ENCODE data around the gene RAPGEF3. TPM values are rescaled to one million over a fixed set of nuclear protein-coding genes. Genes with fewer than 3 reads are reported as not detected.

RAPGEF3 gene
- polyA plus RNA-seq, 2 donors: 23.2 to 75.2 TPM

- Histone ChIP-seq H3K9me3 (ENCODE audit: control insufficient read depth in 2 of 2, insufficient read depth in 1 of 2, low read depth in 1 of 2, low read length in 1 of 2) (no peaks in the 10 kb centered on the region), H3K27me3 (ENCODE audit: control insufficient read depth in 1 of 2, insufficient read depth in 2 of 2, low read length in 2 of 2) (no peaks in the 10 kb centered on the region), H3K4me1 (ENCODE audit: control insufficient read depth in 2 of 2, insufficient read depth in 2 of 2, low read length in 1 of 2) (peaks cover 18 to 29% of the 10 kb centered on the region in 2 donors), H3K27ac (ENCODE audit: low read depth in 2 of 2, low read length in 1 of 2) (no peak overlapping the region), H3K4me3 (ENCODE audit: low read depth in 1 of 2, low read length in 2 of 2) (no peak overlapping the region), H3K36me3 (ENCODE audit: control insufficient read depth in 2 of 2, insufficient read depth in 2 of 2, low read length in 1 of 2) (no peaks in the 10 kb centered on the region)
- WGBS, 2 donors: 59 to 68% methylated on average over 12 of the region's 12 CpGs
Observed at GRCh38 chr12:47739979-47740378, 18.7 kb downstream of the RAPGEF3 start.

GRCh38 chr12:47739297-47739696, 19.4 kb downstream of the RAPGEF3 start:
- peaks cover 21 to 33% of the 10 kb centered on the region in 2 donors for H3K4me1 ChIP-seq (ENCODE audit: control insufficient read depth in 2 of 2, insufficient read depth in 2 of 2, low read length in 1 of 2)
- H3K27me3 ChIP-seq (ENCODE audit: control insufficient read depth in 1 of 2, insufficient read depth in 2 of 2, low read length in 2 of 2): no peaks in the 10 kb centered on the region
- H3K27ac ChIP-seq (ENCODE audit: low read depth in 2 of 2, low read length in 1 of 2): no peak overlapping the region

GRCh38 chr12:47737936-47738594, 20.6 kb downstream of the RAPGEF3 start:
- 86 to 88% methylated on average over 17 of the region's 17 CpGs for WGBS, 2 donors
- Histone ChIP-seq H3K9me3 (ENCODE audit: control insufficient read depth in 2 of 2, insufficient read depth in 1 of 2, low read depth in 1 of 2, low read length in 1 of 2) (no peaks in the 10 kb centered on the region), H3K4me3 (ENCODE audit: low read depth in 1 of 2, low read length in 2 of 2) (no peak overlapping the region), H3K4me1 (ENCODE audit: control insufficient read depth in 2 of 2, insufficient read depth in 2 of 2, low read length in 1 of 2) (peaks cover 21 to 30% of the 10 kb centered on the region in 2 donors), H3K36me3 (ENCODE audit: control insufficient read depth in 2 of 2, insufficient read depth in 2 of 2, low read length in 1 of 2) (no peaks in the 10 kb centered on the region), H3K27me3 (ENCODE audit: control insufficient read depth in 1 of 2, insufficient read depth in 2 of 2, low read length in 2 of 2) (no peaks in the 10 kb centered on the region), H3K27ac (ENCODE audit: low read depth in 2 of 2, low read length in 1 of 2) (peak overlapping the region; percentile 46 to 59)

More at GRCh38 chr12:47739297-47739696, 19.4 kb downstream of the RAPGEF3 start:
- Histone ChIP-seq H3K4me3 (ENCODE audit: low read depth in 1 of 2, low read length in 2 of 2) (no peak overlapping the region), H3K9me3 (ENCODE audit: control insufficient read depth in 2 of 2, insufficient read depth in 1 of 2, low read depth in 1 of 2, low read length in 1 of 2) (no peaks in the 10 kb centered on the region), H3K36me3 (ENCODE audit: control insufficient read depth in 2 of 2, insufficient read depth in 2 of 2, low read length in 1 of 2) (no peaks in the 10 kb centered on the region)
- 81 to 87% methylated on average over 3 of the region's 3 CpGs for whole genome bisulfite sequencing, 2 donors

- no peaks in the 10 kb centered on the region for H3K27me3 ChIP-seq (ENCODE audit: control insufficient read depth in 1 of 2, insufficient read depth in 2 of 2, low read length in 2 of 2)
- H3K36me3 ChIP-seq (ENCODE audit: control insufficient read depth in 2 of 2, insufficient read depth in 2 of 2, low read length in 1 of 2): no peaks in the 10 kb centered on the region
- H3K4me3 ChIP-seq (ENCODE audit: low read depth in 1 of 2, low read length in 2 of 2): no peak overlapping the region
- WGBS, 2 donors: 47% methylated on average over 19 of the region's 19 CpGs
- no peaks in the 10 kb centered on the region for H3K9me3 ChIP-seq (ENCODE audit: control insufficient read depth in 2 of 2, insufficient read depth in 1 of 2, low read depth in 1 of 2, low read length in 1 of 2)
- peak overlapping the region; percentile 77 to 84 for H3K27ac ChIP-seq (ENCODE audit: low read depth in 2 of 2, low read length in 1 of 2)
- H3K4me1 ChIP-seq (ENCODE audit: control insufficient read depth in 2 of 2, insufficient read depth in 2 of 2, low read length in 1 of 2): peaks cover 21 to 33% of the 10 kb centered on the region in 2 donors
Observed at GRCh38 chr12:47736877-47737676, 21.6 kb downstream of the RAPGEF3 start.

- Histone ChIP-seq H3K9me3 (ENCODE audit: control insufficient read depth in 2 of 2, insufficient read depth in 1 of 2, low read depth in 1 of 2, low read length in 1 of 2) (no peaks in the 10 kb centered on the region), H3K4me1 (ENCODE audit: control insufficient read depth in 2 of 2, insufficient read depth in 2 of 2, low read length in 1 of 2) (peaks cover 21 to 31% of the 10 kb centered on the region in 2 donors), H3K27me3 (ENCODE audit: control insufficient read depth in 1 of 2, insufficient read depth in 2 of 2, low read length in 2 of 2) (no peaks in the 10 kb centered on the region), H3K4me3 (ENCODE audit: low read depth in 1 of 2, low read length in 2 of 2) (no peak overlapping the region), H3K36me3 (ENCODE audit: control insufficient read depth in 2 of 2, insufficient read depth in 2 of 2, low read length in 1 of 2) (no peaks in the 10 kb centered on the region), H3K27ac (ENCODE audit: low read depth in 2 of 2, low read length in 1 of 2) (peak overlapping the region; percentile 77 to 84)
- 55 to 61% methylated on average over 4 of the region's 4 CpGs for WGBS, 2 donors
Observed at GRCh38 chr12:47736216-47736615, 22.5 kb downstream of the RAPGEF3 start.

- H3K36me3 ChIP-seq (ENCODE audit: control insufficient read depth in 2 of 2, insufficient read depth in 2 of 2, low read length in 1 of 2): no peaks in the 10 kb centered on the region
- peaks cover 21 to 28% of the 10 kb centered on the region in 2 donors for H3K4me1 ChIP-seq (ENCODE audit: control insufficient read depth in 2 of 2, insufficient read depth in 2 of 2, low read length in 1 of 2)
- no peaks in the 10 kb centered on the region for H3K27me3 ChIP-seq (ENCODE audit: control insufficient read depth in 1 of 2, insufficient read depth in 2 of 2, low read length in 2 of 2)
- H3K9me3 ChIP-seq (ENCODE audit: control insufficient read depth in 2 of 2, insufficient read depth in 1 of 2, low read depth in 1 of 2, low read length in 1 of 2): no peaks in the 10 kb centered on the region
- H3K4me3 ChIP-seq (ENCODE audit: low read depth in 1 of 2, low read length in 2 of 2): no peak overlapping the region
- peak overlapping the region; percentile 77 to 84 for H3K27ac ChIP-seq (ENCODE audit: low read depth in 2 of 2, low read length in 1 of 2)
- 63 to 74% methylated on average over 11 of the region's 11 CpGs for WGBS, 2 donors
Observed at GRCh38 chr12:47735649-47736048, 23.0 kb downstream of the RAPGEF3 start.

- Histone ChIP-seq H3K27me3 (ENCODE audit: control insufficient read depth in 1 of 2, insufficient read depth in 2 of 2, low read length in 2 of 2) (no peaks in the 10 kb centered on the region), H3K9me3 (ENCODE audit: control insufficient read depth in 2 of 2, insufficient read depth in 1 of 2, low read depth in 1 of 2, low read length in 1 of 2) (no peaks in the 10 kb centered on the region), H3K27ac (ENCODE audit: low read depth in 2 of 2, low read length in 1 of 2) (peak overlapping the region; percentile 9 to 74), H3K36me3 (ENCODE audit: control insufficient read depth in 2 of 2, insufficient read depth in 2 of 2, low read length in 1 of 2) (no peaks in the 10 kb centered on the region), H3K4me1 (ENCODE audit: control insufficient read depth in 2 of 2, insufficient read depth in 2 of 2, low read length in 1 of 2) (peaks cover 17 to 28% of the 10 kb centered on the region in 2 donors), H3K4me3 (ENCODE audit: low read depth in 1 of 2, low read length in 2 of 2) (no peak overlapping the region)
- WGBS, 2 donors: 76 to 77% methylated on average over 12 of the region's 12 CpGs
Observed at GRCh38 chr12:47734725-47735480, 23.8 kb downstream of the RAPGEF3 start.

- Histone ChIP-seq H3K27me3 (ENCODE audit: control insufficient read depth in 1 of 2, insufficient read depth in 2 of 2, low read length in 2 of 2) (no peaks in the 10 kb centered on the region), H3K4me3 (ENCODE audit: low read depth in 1 of 2, low read length in 2 of 2) (no peak overlapping the region), H3K4me1 (ENCODE audit: control insufficient read depth in 2 of 2, insufficient read depth in 2 of 2, low read length in 1 of 2) (peaks cover 15 to 33% of the 10 kb centered on the region in 2 donors), H3K9me3 (ENCODE audit: control insufficient read depth in 2 of 2, insufficient read depth in 1 of 2, low read depth in 1 of 2, low read length in 1 of 2) (no peaks in the 10 kb centered on the region), H3K27ac (ENCODE audit: low read depth in 2 of 2, low read length in 1 of 2) (peak overlapping the region in 1 of 2 donors; percentile 48), H3K36me3 (ENCODE audit: control insufficient read depth in 2 of 2, insufficient read depth in 2 of 2, low read length in 1 of 2) (no peaks in the 10 kb centered on the region)
- WGBS, 2 donors: 54 to 61% methylated on average over 4 of the region's 4 CpGs
Observed at GRCh38 chr12:47733142-47733541, 25.5 kb downstream of the RAPGEF3 start.

GRCh38 chr12:47732504-47732903, 26.2 kb downstream of the RAPGEF3 start:
- H3K4me3 ChIP-seq (ENCODE audit: low read depth in 1 of 2, low read length in 2 of 2): no peak overlapping the region
- H3K27ac ChIP-seq (ENCODE audit: low read depth in 2 of 2, low read length in 1 of 2): no peak overlapping the region
- peaks cover 12 to 33% of the 10 kb centered on the region in 2 donors for H3K4me1 ChIP-seq (ENCODE audit: control insufficient read depth in 2 of 2, insufficient read depth in 2 of 2, low read length in 1 of 2)
- H3K36me3 ChIP-seq (ENCODE audit: control insufficient read depth in 2 of 2, insufficient read depth in 2 of 2, low read length in 1 of 2): no peaks in the 10 kb centered on the region
- no peaks in the 10 kb centered on the region for H3K27me3 ChIP-seq (ENCODE audit: control insufficient read depth in 1 of 2, insufficient read depth in 2 of 2, low read length in 2 of 2)
- no peaks in the 10 kb centered on the region for H3K9me3 ChIP-seq (ENCODE audit: control insufficient read depth in 2 of 2, insufficient read depth in 1 of 2, low read depth in 1 of 2, low read length in 1 of 2)
- 79 to 85% methylated on average over 2 of the region's 2 CpGs for WGBS, 2 donors
